ENCODE data around the gene DNAJC13. TPM values are rescaled to one million over a fixed set of nuclear protein-coding genes. Genes with fewer than 3 reads are reported as not detected.

Gene DNAJC13
- total RNA-seq, 1 experiment from 2014 or later, result 18.1 TPM

DNA sequence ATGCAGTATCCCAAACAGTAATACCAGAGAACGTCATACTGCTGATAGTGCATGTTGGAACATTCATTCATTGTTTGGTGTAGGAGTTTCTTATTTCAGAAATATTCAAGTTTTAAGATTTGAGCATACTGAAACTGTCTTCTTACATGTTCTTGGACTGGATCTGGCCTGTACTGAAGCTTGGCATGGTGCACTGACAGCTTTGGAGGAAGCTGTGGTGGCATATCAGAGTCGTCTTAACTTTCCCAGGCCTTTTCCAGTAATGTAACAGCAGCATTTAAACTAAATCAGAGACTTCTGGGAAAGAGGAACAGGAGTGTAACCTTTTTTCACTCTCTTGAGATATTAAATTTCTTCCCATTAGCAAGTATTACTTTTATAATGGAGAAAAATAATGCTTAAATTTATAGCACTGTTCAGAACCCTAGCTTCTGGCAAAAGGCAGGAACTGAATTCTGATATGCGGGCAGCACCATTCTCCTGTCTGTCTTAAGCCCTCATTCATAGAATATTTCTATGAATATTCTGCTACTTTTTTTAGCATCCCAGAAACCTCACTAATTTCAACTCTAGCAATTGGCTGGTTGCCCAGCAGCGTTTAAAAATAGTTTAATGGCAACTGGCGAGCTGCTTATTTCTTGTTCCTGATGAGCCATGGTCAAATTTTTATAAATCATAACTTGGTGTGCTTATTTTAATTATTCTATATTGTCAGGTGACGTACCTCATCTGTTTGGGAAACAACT lies 31.1 kb downstream of the DNAJC13 start:
- H3K4ac ChIP-seq (ENCODE audit: low read depth, low read length), result no peak overlapping the region
- H2AFZ ChIP-seq (ENCODE audit: low read length), result no peak overlapping the region
- whole genome bisulfite sequencing (ENCODE audit: extremely low coverage, insufficient read length, low lambda C conversion rate), result no CpG with 5 or more reads among the region's 6 CpGs
- H4K5ac ChIP-seq (ENCODE audit: insufficient read length, low read depth, low read length), result no peak overlapping the region
- H3K4me1 ChIP-seq (ENCODE audit: insufficient read depth, low read length), result no peaks in the 10 kb centered on the region
- H2BK12ac ChIP-seq (ENCODE audit: insufficient read length, low read depth, low read length), result no peak overlapping the region
- H2BK15ac ChIP-seq (ENCODE audit: low read depth, low read length), result no peak overlapping the region
- peaks cover 2 to 10% (median 4%) of the 10 kb centered on the region in 3 experiments; a peak in 5 of 7 replicates for H3K36me3 Mint-ChIP-seq (ENCODE audit: insufficient read depth in 1 of 3, low read depth in 3 of 3)
- no peak overlapping the region for H2BK5ac ChIP-seq (ENCODE audit: insufficient read length, low read length)
- H3K27me3 ChIP-seq (ENCODE audit: insufficient read depth, low read length), result no peaks in the 10 kb centered on the region
- no peak overlapping the region for H2BK20ac ChIP-seq (ENCODE audit: low read depth, low read length, poor library complexity, severe bottlenecking)
- no peaks in the 10 kb centered on the region; a peak in 1 of 4 replicates for H3K4me1 Mint-ChIP-seq
- H3K27ac Mint-ChIP-seq, result no peak overlapping the region
- DNase-seq, result no peak
- no peak overlapping the region for H4K8ac ChIP-seq (replicated peaks; ENCODE audit: insufficient read length, low read depth, low read length)
- no peak overlapping the region for H2AK5ac ChIP-seq (ENCODE audit: insufficient read length, low read length)
- H3K9me3 ChIP-seq (ENCODE audit: control insufficient read depth, low read depth, low read length), result no peaks in the 10 kb centered on the region
- no peak overlapping the region for H3K9ac ChIP-seq (ENCODE audit: extremely low read depth, insufficient read length, low read length)
- no peaks in the 10 kb centered on the region for H4K20me1 ChIP-seq (ENCODE audit: control insufficient read depth, insufficient read depth, insufficient read length)
- no peaks in the 10 kb centered on the region for H3K27me3 Mint-ChIP-seq (ENCODE audit: low read depth)
- H3K18ac ChIP-seq (ENCODE audit: insufficient read length, low read depth, low read length), result no peak overlapping the region
- no peak overlapping the region for H3K14ac ChIP-seq (ENCODE audit: insufficient read depth, low read length)
- TF ChIP-seq CTCF (conservative IDR thresholded peaks at IDR 0.05), result no peak
- H3K79me2 ChIP-seq (ENCODE audit: insufficient read depth, low read length), result no peaks in the 10 kb centered on the region
- H3K4me3 Mint-ChIP-seq, result no peak overlapping the region
- H4K91ac ChIP-seq (ENCODE audit: insufficient read length, low read depth, low read length), result no peak overlapping the region
- no peaks in the 10 kb centered on the region for H3K79me1 ChIP-seq (ENCODE audit: insufficient read depth, low read depth, low read length, poor library complexity, severe bottlenecking)
- no peak overlapping the region for H3T11ph ChIP-seq (ENCODE audit: low read length)
- H3K9me3 Mint-ChIP-seq, result no peaks in the 10 kb centered on the region
- H3K23ac ChIP-seq (ENCODE audit: insufficient read length, low read depth, low read length), result no peak overlapping the region
- no peak overlapping the region for H2BK120ac ChIP-seq (ENCODE audit: low read depth, low read length, poor library complexity, severe bottlenecking)
- no peak overlapping the region for H3K56ac ChIP-seq (ENCODE audit: insufficient read length, low read depth, low read length)
- no peaks in the 10 kb centered on the region for H3K23me2 ChIP-seq (ENCODE audit: insufficient read length, low read depth, low read length, poor library complexity, severe bottlenecking)
- no peak overlapping the region for H3K4me2 ChIP-seq (ENCODE audit: insufficient read depth, insufficient read length, low read length)
- H3K27ac ChIP-seq (ENCODE audit: insufficient read length, low read depth, low read length), result no peak overlapping the region
